NCI-H1092 (cell line): ENCODE data around the gene LAD1.
A peak's percentile ranks its signal among the peaks of the same experiment; 100 is the strongest.

Experiments used
- DNase-seq: peaks from one replicate; lab custom pipeline; 2025; lab: John Stamatoyannopoulos, UW

Gene LAD1, protein sequence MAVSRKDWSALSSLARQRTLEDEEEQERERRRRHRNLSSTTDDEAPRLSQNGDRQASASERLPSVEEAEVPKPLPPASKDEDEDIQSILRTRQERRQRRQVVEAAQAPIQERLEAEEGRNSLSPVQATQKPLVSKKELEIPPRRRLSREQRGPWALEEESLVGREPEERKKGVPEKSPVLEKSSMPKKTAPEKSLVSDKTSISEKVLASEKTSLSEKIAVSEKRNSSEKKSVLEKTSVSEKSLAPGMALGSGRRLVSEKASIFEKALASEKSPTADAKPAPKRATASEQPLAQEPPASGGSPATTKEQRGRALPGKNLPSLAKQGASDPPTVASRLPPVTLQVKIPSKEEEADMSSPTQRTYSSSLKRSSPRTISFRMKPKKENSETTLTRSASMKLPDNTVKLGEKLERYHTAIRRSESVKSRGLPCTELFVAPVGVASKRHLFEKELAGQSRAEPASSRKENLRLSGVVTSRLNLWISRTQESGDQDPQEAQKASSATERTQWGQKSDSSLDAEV

DNA sequence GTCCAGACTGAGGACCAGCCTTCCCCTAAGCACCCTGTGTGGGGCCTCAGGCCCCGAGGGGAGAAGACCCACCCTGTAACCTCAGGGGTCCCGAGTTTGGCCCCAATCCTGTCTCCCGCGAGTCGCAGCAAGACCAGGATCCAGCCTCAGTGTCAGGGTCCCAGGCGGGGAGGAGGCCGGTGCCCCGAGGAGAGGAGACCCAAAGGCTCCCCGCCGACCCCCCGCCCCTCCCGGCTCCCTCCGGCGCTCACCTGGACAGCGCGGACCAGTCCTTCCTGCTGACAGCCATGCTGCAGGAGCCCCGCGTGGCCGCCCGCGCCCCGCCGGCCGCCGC is at the start of gene LAD1:
Gene LAD1, minus strand, starts transcription at position 307 of the 334 bp plus-strand sequence. Its CDS starts 18 bp downstream, at position 289.
- DNase-seq: no peak

DNA sequence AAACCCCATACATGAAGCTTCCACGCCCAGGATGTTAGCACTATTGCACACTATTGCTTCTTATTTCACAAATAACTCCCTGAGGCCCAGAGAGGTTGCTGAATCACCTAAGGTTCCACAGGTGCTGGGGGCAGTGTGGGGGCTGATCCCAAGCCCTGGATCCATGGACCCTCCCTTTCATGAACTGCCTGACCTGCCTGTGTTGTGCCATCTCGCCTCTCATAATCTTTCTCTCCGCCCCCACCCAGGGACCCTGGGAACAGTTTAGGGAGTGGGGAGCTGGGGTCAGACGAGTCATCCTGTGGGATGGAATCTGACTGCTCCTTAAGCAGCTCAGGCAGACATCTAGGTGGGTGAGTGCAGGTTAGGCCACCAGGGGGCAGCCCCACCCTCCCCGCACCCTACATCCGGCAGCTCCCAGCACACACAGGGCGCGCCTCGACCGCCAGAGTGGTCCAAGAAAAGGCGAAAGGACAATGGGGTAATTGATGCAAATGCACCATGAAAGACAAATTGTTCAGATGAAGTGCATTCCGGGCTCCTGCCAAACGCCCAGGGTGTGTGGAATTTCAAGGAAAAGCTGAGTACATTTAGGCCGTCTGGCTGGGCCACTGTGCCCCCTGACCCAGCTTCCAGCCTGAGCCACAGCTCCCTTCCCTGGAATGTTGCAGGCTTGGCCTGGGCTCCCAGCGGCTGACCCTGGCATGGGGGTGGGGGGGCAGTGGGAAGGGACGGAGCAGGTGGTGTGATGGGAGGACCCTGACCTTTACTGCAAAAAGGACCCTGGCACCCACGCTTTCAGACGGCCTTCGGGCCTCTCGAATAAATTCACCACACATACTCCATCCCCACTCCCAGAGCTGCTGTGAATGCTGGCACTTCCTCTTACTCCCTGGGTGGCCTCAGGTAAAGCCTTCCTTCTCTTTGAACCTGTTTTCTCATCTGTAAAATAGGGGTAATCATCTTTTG is 49.1 kb upstream of the LAD1 start:
- peak; percentile 46 for DNase-seq

DNA sequence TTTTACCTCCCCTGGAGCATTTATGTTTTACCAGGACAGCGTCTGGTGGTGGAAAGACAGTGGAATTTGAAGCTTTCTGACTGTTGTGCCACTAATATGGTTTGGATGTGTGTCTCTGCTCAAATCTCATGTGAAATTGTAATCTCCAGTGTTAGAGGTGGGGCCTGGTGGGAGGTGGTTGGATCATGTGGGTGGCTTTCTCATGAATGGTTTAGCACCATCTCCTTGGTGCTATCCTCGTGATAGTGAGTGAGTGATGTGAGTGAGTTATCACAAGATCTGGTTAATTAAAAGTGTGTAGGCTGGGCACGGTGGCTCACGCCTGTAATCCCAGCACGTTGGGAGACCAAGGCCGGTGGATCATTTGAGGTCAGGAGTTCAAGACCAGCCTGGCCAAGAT is 46.2 kb upstream of the LAD1 start:
- no peak for DNase-seq

DNA sequence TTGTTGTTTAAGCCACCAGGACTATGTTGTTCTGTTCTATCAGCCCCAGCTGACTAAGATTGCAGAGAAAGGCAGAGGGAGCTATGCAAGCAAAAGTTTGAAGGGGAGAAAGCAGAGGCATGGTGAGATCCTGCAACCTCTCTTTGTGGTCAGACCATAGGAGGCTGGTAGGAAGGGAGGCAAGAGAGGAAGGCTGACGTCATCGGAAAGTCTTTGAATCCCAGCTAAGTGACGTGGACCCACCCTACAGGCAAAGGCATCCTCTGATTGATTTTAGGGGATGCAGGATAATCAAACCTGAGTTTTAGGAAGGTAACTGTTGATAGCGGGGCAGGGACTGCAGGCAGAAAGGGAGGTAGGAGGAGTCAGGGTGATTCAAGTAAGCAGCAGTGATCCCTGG is 45.7 kb upstream of the LAD1 start:
- no peak for DNase-seq

DNA sequence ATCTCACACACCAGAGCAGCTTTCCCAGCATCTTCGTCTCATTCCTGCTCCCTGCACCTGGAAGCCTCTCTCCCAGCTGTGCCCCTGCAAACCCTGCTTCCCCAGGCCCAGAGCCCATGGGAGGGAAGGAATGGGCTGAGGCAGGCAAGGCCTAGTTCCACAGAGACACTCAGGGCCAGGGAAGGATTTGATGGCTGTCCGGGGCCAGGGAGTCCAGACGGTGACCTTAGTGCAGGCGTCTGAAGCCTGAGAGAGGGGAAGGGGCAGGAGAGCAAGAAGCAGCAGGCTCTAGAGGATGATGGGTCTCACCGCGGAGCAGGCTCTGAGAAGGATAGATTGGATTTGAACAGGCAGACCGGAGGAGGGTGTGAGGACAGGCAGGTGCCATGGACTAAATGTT is 44.6 kb upstream of the LAD1 start:
- DNase-seq: no peak

DNA sequence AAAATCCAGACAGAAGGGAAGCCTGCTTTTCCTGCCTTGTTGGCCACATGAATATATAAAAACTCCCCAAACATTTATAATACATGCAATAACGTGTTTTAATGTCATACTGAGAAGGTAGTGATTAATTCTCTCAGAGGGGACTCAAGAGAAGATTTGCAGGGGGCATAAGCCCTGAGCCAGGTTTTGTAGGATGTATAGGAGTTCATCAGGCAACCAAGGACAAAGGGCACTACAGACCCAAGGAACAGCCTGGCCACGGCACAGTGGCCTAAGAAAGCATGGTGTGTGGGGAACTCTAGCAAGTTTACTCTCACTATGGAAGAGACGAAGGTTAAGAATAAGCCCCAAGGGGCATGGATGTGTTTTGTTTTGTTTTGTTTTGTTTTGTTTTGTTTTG is 37.8 kb upstream of the LAD1 start:
- DNase-seq: no peak

DNA sequence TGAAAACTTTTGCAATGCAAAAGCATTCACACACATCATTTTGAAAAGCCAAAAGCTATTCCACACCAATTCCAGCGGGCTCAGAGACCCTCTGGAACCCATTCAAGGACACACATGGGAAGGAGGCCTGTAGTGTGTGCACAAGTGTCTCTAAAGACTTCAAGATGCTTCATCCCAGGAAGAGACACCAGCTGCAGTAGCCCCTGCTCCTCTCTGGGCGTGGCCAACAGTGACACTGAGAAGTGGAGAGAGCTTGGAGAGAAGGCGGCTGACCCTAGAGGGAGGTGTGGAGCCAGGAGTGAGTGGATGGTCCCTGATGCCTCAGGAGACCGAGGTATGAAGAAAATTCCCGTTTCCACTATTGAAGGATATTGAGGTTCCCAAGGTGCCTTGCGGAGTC is 37.3 kb upstream of the LAD1 start:
- DNase-seq: no peak

DNA sequence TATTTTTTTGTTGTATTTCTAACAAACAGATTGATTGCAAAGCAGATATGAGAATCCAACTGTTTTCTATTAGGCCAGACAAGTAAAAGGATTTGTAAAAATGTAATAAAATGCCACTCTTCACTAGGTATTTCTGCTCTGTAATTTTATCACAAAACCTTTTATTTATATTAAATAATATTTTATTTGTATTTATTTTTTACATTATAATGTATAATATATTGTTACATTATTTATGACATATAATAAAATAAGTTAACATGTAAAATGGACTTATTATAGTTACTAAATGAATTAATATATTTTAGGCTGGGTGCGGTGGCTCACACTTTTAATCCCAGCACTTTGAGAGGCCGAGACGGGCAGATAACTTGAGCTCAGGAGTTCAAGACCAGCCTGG is 35.1 kb upstream of the LAD1 start:
- no peak for DNase-seq

DNA sequence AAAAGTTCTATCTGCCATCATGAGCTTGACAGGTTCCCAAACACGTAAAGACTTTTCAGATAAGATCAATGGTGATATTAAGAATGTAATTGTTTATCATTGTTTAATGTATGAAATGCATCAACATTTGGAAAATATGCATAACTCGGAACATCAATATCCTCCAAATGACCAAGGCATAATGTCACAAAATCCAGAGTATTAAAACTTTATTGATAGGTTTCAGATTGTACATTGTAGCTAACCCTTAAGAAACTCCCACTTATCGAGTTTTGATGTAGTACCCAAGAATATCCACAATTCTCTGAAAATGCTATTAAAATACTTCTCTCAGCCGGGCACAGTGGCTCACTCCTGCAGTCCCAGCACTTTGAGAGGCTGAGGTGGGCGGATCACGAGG is 34.5 kb upstream of the LAD1 start:
- no peak for DNase-seq

DNA sequence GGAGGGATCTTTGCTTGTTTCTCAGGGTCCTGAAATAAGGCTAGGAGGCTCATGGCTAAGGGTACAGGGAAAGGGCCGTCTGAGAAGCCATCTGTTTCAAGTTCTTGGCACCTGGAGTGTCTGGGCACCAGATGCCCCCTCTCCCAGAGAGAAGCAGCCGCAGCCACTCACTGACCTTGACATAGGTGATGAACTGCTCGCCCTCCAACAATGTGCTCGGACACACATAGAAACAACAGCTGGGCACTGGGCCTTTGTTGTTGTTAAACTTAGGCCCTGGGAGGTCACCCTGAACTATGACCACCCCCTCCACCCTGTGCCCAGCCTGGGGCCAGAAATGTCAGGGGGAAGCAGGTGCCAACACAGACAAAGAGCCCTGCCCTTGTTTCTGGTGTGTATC is 31.7 kb upstream of the LAD1 start:
- DNase-seq: no peak

DNA sequence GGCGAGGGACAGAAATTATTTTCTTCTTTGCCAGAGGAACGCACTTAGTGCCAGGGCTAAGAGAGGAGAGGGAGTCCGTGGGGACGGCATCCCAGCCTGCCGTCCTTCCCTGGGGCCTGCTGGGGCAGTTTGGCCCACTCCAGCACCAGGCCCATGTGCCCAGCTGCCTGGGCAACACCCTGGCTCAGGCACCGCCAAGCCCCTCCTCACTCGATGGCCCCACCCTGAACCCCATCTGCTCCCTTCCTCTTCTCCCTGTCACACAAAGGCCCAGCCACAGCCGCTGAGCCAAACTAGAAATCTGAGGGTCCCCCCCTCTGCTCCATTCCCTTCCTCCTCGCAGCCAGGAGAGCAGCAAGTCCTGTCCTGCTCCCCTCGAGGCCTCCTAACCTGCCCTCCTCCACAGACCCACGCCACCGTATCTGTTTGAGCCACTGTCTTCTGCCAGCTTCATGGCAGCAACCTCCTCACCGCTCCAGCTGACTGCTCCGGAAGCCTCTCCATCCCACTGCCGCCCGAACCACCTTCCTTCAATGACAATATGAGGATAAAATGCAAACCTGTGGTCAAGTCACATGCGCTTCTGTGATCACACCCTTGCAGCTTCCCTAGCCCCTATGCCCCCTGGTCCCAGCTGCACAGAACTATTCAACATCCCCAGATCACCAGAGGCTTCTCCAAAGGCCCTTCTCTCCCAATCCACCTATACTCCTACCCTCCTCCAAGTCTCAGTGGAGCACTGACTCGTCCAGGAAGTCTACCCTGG is 30.8 kb upstream of the LAD1 start:
- DNase-seq: no peak

DNA sequence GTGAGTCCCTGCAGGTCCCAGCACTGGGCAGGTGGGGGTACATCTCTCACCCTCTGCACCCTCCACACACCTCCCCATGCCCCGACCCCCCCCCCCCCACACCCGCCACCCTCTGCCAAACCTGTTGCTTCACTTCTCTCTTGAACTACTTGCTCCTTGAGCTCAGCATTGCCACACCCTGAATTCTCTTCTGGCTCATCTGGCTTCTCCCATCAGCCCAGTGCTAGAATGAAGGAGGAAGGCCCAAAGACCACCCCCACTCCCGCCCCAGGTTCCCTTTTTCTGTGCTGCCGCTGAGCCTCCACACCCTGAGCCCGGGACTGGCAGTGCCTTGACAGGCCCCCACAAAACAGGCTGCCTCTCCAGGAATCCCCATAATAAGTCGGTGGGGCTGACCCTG is 28.8 kb upstream of the LAD1 start:
- DNase-seq: no peak

DNA sequence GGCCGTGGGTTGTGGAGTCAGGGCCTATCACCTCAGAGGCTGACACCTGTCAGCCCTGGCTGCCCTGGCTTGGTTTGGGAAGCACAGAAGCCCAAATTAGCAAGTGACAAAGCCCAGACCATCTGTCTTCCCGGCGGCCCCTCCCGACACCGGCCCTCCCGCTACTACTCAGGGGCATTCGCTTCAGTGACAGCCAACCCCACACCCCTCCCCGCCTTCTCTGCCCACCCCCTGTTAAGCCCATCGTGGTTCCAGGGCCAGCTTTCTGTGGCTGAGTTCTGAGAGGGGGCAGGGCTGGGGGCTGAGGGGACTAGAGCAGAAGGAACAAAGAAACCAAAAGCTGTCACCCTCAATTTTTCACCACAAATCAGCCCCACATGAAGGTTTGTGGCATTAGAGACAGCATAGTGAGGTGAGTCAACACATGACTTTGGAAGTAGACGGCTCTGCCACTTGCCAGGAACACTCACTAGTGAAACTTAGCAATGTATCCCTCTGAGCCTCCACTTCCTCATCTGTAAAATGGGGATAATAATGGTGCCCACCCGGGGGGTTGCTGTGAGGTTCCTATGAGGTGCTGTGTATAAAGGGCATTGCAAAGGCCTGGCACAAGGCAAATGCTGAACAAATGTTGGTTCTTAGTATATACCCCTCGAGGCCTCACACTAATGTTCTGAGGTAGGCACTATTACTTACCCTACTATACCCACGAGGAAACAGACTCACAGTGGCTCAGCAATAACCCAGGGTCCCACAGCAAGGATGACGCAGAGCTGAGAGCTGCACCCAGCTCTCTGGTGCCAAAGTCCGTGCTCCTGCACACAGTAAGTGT is 27.6 kb upstream of the LAD1 start:
- no peak for DNase-seq

DNA sequence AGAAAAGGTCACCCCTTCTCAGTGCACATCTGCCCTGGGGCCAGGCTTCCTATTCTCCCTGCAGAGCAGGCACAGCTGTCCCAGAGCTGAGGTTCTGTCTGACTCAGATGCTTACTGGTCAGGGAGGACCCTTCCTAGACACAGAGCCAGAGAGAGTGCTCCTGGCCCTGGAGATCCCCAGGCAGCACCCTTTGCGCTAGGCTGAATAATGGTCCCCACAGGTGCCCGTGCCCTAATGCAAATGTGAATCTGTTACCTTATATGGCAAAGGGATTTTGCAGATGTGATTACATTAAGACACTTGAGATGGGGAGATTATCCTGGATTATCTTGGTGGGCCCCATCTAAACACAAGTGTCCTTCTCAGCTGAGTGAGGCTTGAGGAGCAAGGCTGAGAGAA is 25.0 kb upstream of the LAD1 start:
- DNase-seq: no peak

DNA sequence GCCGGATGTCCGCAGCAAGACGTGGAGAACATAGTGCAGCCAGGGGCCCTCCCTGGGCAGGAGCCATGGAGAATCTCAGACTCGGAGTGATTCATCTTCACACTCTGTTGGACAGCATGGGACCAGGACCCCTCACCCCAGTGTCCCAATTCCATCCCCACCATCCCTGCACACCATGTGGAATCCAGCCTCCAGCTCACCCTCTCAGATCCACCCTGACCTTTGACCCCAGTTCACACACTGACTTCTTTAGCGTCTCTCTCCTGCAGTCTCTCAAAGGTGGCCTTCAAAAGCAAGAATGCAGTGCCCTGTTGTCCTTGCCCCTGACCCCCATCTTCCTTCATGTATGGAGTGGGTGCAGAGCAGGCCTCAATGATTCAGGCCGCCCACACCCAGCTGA is 24.5 kb upstream of the LAD1 start:
- DNase-seq: no peak

DNA sequence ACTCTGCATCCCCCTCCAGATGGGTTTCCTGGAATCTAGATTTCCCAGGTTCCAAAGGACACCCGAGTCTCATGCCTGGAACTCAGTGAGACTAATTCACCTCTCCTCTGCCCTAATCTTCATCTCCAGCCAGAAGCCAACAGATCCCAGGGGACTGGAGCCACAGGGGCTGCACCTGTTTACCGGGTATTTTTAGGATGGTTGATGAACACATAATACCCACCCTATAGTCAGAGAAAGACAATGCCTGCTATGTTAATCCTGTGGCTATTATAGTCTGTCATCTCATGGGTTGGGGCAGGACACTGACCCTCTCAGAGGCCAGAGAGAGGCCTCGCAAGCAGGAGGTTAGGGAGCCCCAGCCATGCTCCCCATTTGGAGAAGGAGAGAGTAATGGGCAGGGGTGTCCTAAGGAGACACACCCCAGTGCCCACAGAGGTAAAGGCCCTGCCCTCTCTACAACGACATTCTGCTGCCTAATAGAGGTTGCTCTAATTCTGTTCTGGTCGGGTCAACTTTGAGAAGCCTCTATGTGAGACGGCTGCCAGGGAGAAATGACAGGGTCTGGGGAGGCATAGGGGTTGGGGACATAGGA is 23.4 kb upstream of the LAD1 start:
- DNase-seq: no peak

DNA sequence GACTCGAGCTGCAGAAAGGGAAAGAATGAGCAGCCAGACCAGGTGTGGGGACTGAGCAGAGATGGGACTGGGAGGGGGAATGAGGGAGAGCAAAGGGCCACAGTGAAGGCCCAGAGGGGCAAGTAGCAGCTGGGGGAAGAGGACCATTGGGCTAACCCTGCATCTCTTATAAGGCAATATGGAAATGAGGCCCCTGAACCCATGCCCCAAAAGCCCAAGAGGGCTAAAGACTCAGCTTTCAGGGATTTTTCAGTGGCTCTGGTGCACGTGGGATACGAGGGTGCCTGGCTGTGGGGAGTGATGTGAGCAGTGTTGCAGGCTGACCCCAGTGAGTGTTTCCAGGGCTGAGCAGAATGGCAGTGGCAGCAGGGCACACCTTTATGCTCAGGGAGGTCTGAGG is 22.9 kb upstream of the LAD1 start:
- no peak for DNase-seq

DNA sequence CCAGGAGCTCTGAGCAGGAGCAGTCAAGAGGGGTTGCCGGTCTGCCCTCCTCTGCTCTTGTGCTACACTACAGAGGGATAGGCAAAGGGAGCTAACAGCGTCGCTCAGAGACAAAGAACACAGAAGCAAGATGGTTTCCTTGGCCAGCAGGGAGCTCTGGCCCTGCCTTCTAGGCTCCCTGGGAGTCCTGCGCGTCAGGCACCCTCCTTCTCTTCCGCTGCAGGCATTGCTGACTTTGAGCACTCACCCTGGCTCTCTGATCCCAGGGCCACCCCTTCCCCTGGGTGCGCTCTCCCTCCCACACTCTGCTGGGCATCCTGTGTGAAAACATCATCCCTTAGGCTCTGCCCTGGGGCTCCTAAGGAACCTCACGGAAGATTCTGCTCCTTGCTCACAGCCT is 21.9 kb upstream of the LAD1 start:
- DNase-seq: no peak

DNA sequence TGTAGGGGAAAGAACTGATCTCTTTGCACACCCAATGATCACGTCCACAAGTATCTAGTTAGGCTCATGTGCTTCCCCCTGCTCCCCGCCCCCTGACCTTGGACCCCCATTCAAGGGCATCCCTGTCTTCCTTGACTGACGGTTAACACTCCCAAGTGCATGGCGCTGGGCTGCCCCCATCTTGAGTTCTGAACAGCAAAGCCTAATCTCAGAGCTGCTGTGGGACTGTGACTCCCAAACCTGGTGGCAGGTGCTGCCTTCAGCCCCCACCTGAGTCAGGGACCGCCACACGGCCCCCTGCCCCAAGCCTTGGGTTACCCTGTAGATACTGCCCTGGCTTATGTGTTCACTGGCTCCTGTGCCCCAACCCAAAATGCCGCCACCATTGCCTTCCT is 21.5 kb upstream of the LAD1 start:
- DNase-seq: no peak

DNA sequence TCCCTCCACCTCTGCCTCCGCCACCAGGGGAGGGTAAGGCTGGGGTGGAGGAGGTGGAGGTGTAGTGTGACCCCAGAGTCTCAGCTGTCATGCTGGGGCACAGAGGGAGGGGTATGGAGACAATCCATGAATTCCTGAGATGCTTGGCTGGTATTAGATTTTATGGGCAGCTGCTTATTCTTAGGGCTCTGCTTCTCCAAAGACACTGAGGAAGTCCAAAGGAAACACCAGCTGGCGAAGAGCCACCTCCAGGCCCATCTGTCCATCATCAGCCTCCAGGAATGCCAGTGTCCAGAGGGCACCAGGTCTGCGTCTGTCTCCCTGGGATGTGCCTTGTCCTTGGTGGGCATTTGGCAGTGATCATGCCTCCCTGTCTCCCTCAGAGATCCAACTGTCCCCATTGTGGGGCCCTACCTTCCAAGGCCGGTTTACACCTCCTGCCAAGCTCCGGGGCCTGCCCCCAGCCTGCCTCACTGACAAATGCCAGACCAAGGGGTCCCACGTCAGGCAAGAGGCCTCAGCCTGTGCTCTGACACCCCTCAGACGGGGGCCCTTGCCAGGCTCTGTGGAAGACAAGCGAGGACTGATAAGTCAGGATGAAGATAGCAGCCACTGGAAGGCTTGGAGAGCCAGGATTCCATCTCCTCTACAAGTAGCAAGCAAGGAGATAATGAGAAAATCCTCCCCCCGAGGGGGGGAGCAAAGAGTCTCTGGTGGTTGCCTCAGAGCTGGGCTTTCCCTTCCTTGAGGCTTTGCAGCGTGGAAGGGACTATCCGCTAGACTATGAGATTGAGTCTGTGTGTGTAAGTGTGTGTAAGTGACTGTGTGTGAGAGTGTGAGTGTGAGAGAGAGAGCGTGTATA is 20.9 kb upstream of the LAD1 start:
- no peak for DNase-seq
